Endodermal cell (in vitro differentiated cells): Measurements from ENCODE around the gene DNM3. TPM values are rescaled to one million over a fixed set of nuclear protein-coding genes. Genes with fewer than 3 reads are reported as not detected.

Experiments
- DNase-seq: peaks from one replicate; pipeline ENCODE4 v3.0.0-alpha.2; 2017
- H3K27ac ChIP-seq: 2 replicates; pipeline ENCODE4 v1.5.1; 2013; ENCODE audit warnings: mild to moderate bottlenecking, low read depth, low read length, moderate library complexity
- H3K27me3 ChIP-seq: 2 replicates; pipeline ENCODE4 v1.6.1; 2013; ENCODE audit warnings: mild to moderate bottlenecking, low read length, moderate library complexity; ENCODE audit not compliant: insufficient read depth, control insufficient read depth, poor library complexity, severe bottlenecking
- H3K36me3 ChIP-seq: 2 replicates; pipeline ENCODE4 v1.7.0; 2013; ENCODE audit warnings: mild to moderate bottlenecking, low read length, moderate library complexity; ENCODE audit not compliant: control insufficient read depth, insufficient read depth
- H3K4me1 ChIP-seq: one replicate; pipeline ENCODE4 v1.7.0; 2013; ENCODE audit warnings: low read length; ENCODE audit not compliant: control insufficient read depth, insufficient read depth
- H3K4me3 ChIP-seq: 2 replicates; pipeline ENCODE4 v1.5.1; 2013; ENCODE audit warnings: mild to moderate bottlenecking, low read length, moderate library complexity
- H3K9ac ChIP-seq: 2 replicates; pipeline ENCODE4 v1.6.1; 2013; ENCODE audit warnings: mild to moderate bottlenecking, low read length, moderate library complexity; ENCODE audit not compliant: poor library complexity, severe bottlenecking; ENCODE audit errors: extremely low read depth
- H3K9me3 ChIP-seq: 2 replicates; pipeline ENCODE4 v1.6.1; 2013; ENCODE audit warnings: mild to moderate bottlenecking, low read length, moderate library complexity; ENCODE audit not compliant: control insufficient read depth
- H3K27ac Mint-ChIP-seq: 2 replicates; pipeline ENCODE4 v1.8.0; 2020; ENCODE audit warnings: mixed read lengths
- H3K27me3 Mint-ChIP-seq: 2 replicates; pipeline ENCODE4 v1.8.0; 2021; ENCODE audit warnings: mild to moderate bottlenecking, mixed read lengths; ENCODE audit not compliant: insufficient read depth
- H3K36me3 Mint-ChIP-seq: 2 replicates; pipeline ENCODE4 v1.8.0; 2020; ENCODE audit warnings: low read depth, mixed read lengths
- H3K4me1 Mint-ChIP-seq: 2 replicates; pipeline ENCODE4 v1.8.0; 2020; ENCODE audit warnings: mixed read lengths
- H3K4me3 Mint-ChIP-seq: 2 replicates; pipeline ENCODE4 v1.8.0; 2020; ENCODE audit warnings: mild to moderate bottlenecking, moderate library complexity, mixed read lengths
- H3K9me3 Mint-ChIP-seq: 2 replicates; pipeline ENCODE4 v1.8.0; 2020; ENCODE audit warnings: mild to moderate bottlenecking, mixed read lengths
- CTCF ChIP-seq: fragments of 200-600 bp; sonication (generic); conservative IDR thresholded peaks from 2 replicates; pipeline ENCODE4 v1.5.0; 2021; ENCODE audit warnings: antibody characterized with exemption, mild to moderate bottlenecking
- WGBS, 2 experiments: methylation state at CpG; one replicate each; pipeline versions ENCODE4 v1.1.5 to v1.1.7; 2013; ENCODE audit warnings: missing lambda C conversion rate in 2 of 2, mixed read lengths in 1 of 2; ENCODE audit not compliant: insufficient coverage in 1 of 2, insufficient read length in 1 of 2; 5-methylcytosine and 5-hydroxymethylcytosine counted together
- total RNA-seq, 2 donors: library from RNA; stranded (reverse); fragmentation: NEBNext Ultra II Directional in 1 of 2; extraction: Animal tissue kit (Norgen Biotek cat#: 25700) in 1 of 2; gene quantifications; 2 replicates in 1 of 2; 3 replicates in 1 of 2; pipeline ENCODE4 v1.2.1, GENCODE V29; 2021

Gene DNM3
- total RNA-seq, 2 donors from 2014 or later, result 0.53 to 1.8 TPM

DNA sequence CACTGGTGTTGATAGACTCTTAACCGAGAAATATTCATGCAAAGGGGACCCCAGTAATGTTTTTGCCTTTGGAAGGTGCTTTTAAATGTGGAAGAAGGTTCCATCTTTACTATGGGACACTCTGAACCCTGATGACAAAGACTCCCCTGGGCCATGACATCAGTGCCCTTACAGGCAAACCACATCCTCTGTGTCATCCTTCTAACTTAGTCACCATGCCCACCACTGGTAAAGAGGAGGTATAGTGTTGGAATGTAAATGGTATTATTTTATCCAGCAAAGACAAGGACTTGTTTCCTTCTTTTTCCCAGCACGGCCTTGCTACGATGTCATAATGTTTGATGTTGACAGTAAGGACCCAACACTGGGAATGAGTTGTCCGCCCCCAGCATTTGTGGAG, 47.2 kb upstream of the DNM3 start:
- Histone ChIP-seq H3K36me3 (peaks cover 79% of the 10 kb centered on the region), H3K9me3 (no peaks in the 10 kb centered on the region), H3K9ac (no peak overlapping the region), H3K4me3 (no peak overlapping the region), H3K27me3 (no peaks in the 10 kb centered on the region), H3K27ac (no peak overlapping the region), H3K4me1 (no peaks in the 10 kb centered on the region)
- Mint-ChIP-seq H3K36me3 (peaks cover 75% of the 10 kb centered on the region), H3K4me3 (no peak overlapping the region), H3K27me3 (no peaks in the 10 kb centered on the region), H3K4me1 (peaks cover 4% of the 10 kb centered on the region), H3K9me3 (no peaks in the 10 kb centered on the region), H3K27ac (no peak overlapping the region)
- no peak for DNase-seq
- WGBS, 2 experiments, result 74 to 90% methylated on average over 2 to 4 of the region's 4 CpGs
- no peak for TF ChIP-seq CTCF

- H3K4me3 Mint-ChIP-seq, result no peak overlapping the region
- Histone ChIP-seq H3K27me3 (no peaks in the 10 kb centered on the region), H3K4me3 (no peak overlapping the region), H3K4me1 (peaks cover under 1% of the 10 kb centered on the region), H3K36me3 (peaks cover 58% of the 10 kb centered on the region), H3K9me3 (no peaks in the 10 kb centered on the region), H3K9ac (no peak overlapping the region), H3K27ac (no peak overlapping the region)
- DNase-seq, result no peak
- no peak for TF ChIP-seq CTCF
- H3K4me1 Mint-ChIP-seq, result peaks cover 8% of the 10 kb centered on the region
- WGBS, 2 experiments, result 93 to 96% methylated on average over 5 of the region's 5 CpGs
- H3K27ac Mint-ChIP-seq, result no peak overlapping the region
- peaks cover 58% of the 10 kb centered on the region for H3K36me3 Mint-ChIP-seq
- no peaks in the 10 kb centered on the region for H3K9me3 Mint-ChIP-seq
- H3K27me3 Mint-ChIP-seq, result no peaks in the 10 kb centered on the region
Measured at GRCh38 chr1:171796592-171796991, 44.7 kb upstream of the DNM3 start.

DNA sequence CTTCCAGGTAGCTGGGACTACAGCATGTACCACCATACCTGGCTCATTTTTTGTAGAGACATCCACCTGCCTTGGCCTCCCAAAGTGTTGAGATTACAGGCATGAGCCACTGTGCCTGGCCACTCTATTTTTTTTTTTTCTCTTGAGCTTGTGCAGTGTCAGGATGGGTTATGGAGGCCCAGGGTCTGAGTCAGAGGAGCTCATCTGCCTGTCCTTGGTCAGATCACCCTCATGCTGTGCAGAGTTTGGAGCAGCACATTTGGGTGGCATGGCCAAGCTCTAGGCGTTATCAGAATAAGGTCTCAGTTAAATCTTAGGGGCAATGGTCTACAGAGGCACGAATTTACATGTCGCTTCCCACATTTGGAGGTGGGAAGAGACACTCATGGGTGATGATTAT, 43.0 kb upstream of the DNM3 start:
- no peak for TF ChIP-seq CTCF
- no peak for DNase-seq
- H3K36me3 Mint-ChIP-seq, result peaks cover 42% of the 10 kb centered on the region
- H3K4me1 ChIP-seq, result peaks cover 3% of the 10 kb centered on the region
- no peak overlapping the region for H3K9ac ChIP-seq
- no peak overlapping the region for H3K27ac Mint-ChIP-seq
- H3K36me3 ChIP-seq, result peaks cover 42% of the 10 kb centered on the region
- no peak overlapping the region for H3K27ac ChIP-seq
- no peaks in the 10 kb centered on the region for H3K9me3 Mint-ChIP-seq
- no peak overlapping the region for H3K4me3 ChIP-seq
- H3K4me1 Mint-ChIP-seq, result peaks cover 14% of the 10 kb centered on the region
- 92 to 96% methylated on average over 3 of the region's 3 CpGs for WGBS, 2 experiments
- H3K27me3 ChIP-seq, result no peaks in the 10 kb centered on the region
- H3K9me3 ChIP-seq, result no peaks in the 10 kb centered on the region
- H3K27me3 Mint-ChIP-seq, result no peaks in the 10 kb centered on the region
- H3K4me3 Mint-ChIP-seq, result no peak overlapping the region
